ENCODE results near the gene KIAA0319L.
A peak's percentile ranks its signal among the peaks of the same experiment; 100 is the strongest.

The KIAA0319L gene

GRCh38 chr1:35454176-35454575, 103.0 kb downstream of the KIAA0319L start:
- H3K4me1 Mint-ChIP-seq = no peaks in the 10 kb centered on the region
- no peaks in the 10 kb centered on the region for H3K27me3 Mint-ChIP-seq (ENCODE audit: low read depth, poor library complexity)
- H3K27ac Mint-ChIP-seq = no peak overlapping the region
- no peak overlapping the region for H3K4me3 Mint-ChIP-seq
- H3K9me3 Mint-ChIP-seq = no peaks in the 10 kb centered on the region
- DNase-seq = no peak
- peaks cover 23% of the 10 kb centered on the region for H3K36me3 Mint-ChIP-seq (ENCODE audit: low read depth)
- TF ChIP-seq CTCF (IDR thresholded peaks at IDR 0.05) = no peak

- Mint-ChIP-seq H3K9me3 (no peaks in the 10 kb centered on the region), H3K27me3 (ENCODE audit: low read depth, poor library complexity) (no peaks in the 10 kb centered on the region), H3K4me1 (no peaks in the 10 kb centered on the region), H3K4me3 (no peak overlapping the region), H3K36me3 (ENCODE audit: low read depth) (peaks cover 24% of the 10 kb centered on the region), H3K27ac (no peak overlapping the region)
- no peak for TF ChIP-seq CTCF (IDR thresholded peaks at IDR 0.05)
- DNase-seq = no peak
Observed at GRCh38 chr1:35453031-35453430, 104.2 kb downstream of the KIAA0319L start.

- H3K9me3 Mint-ChIP-seq = no peaks in the 10 kb centered on the region
- no peak overlapping the region for H3K4me3 Mint-ChIP-seq
- no peaks in the 10 kb centered on the region for H3K4me1 Mint-ChIP-seq
- H3K27ac Mint-ChIP-seq = peak overlapping the region; percentile 58
- no peak for TF ChIP-seq CTCF (IDR thresholded peaks at IDR 0.05)
- H3K27me3 Mint-ChIP-seq (ENCODE audit: low read depth, poor library complexity) = peaks cover 2% of the 10 kb centered on the region
- peaks cover 19% of the 10 kb centered on the region for H3K36me3 Mint-ChIP-seq (ENCODE audit: low read depth)
- no peak for DNase-seq
Observed at GRCh38 chr1:35452106-35452774, 105.0 kb downstream of the KIAA0319L start.

- no peak overlapping the region for H3K4me3 Mint-ChIP-seq
Observed at GRCh38 chr1:35451125-35451528, 106.1 kb downstream of the KIAA0319L start.

GRCh38 chr1:35449334-35450008, 107.7 kb downstream of the KIAA0319L start:
- H3K27ac Mint-ChIP-seq = no peak overlapping the region
- DNase-seq = no peak
- H3K36me3 Mint-ChIP-seq (ENCODE audit: low read depth) = peaks cover 17% of the 10 kb centered on the region
- no peaks in the 10 kb centered on the region for H3K4me1 Mint-ChIP-seq
- H3K9me3 Mint-ChIP-seq = no peaks in the 10 kb centered on the region
- no peak for TF ChIP-seq CTCF (IDR thresholded peaks at IDR 0.05)
- H3K4me3 Mint-ChIP-seq = no peak overlapping the region
- H3K27me3 Mint-ChIP-seq (ENCODE audit: low read depth, poor library complexity) = peaks cover 3% of the 10 kb centered on the region

More at GRCh38 chr1:35451125-35451528, 106.1 kb downstream of the KIAA0319L start:
- Mint-ChIP-seq H3K36me3 (ENCODE audit: low read depth) (peaks cover 17% of the 10 kb centered on the region), H3K9me3 (no peaks in the 10 kb centered on the region), H3K27ac (peak overlapping the region; percentile 1), H3K27me3 (ENCODE audit: low read depth, poor library complexity) (peaks cover 3% of the 10 kb centered on the region), H3K4me1 (no peaks in the 10 kb centered on the region)
- peak; percentile 75 for TF ChIP-seq CTCF (IDR thresholded peaks at IDR 0.05)
- peak; percentile 81 for DNase-seq

Data from nephron progenitor cell (in vitro differentiated cells).